ENCODE results near the gene PHYHIPL. TPM values are rescaled to one million over a fixed set of nuclear protein-coding genes. Genes with fewer than 3 reads are reported as not detected.

Gene PHYHIPL
- total RNA-seq, 1 donor from 2014 or later, result 0.17 TPM

- no peak overlapping the region for H3K4me3 ChIP-seq (ENCODE audit: low read depth, low read length)
- no peaks in the 10 kb centered on the region for H3K36me3 ChIP-seq (ENCODE audit: control insufficient read depth, insufficient read depth, low read length)
- H3K27me3 ChIP-seq (ENCODE audit: control insufficient read depth, insufficient read depth, low read length), result no peaks in the 10 kb centered on the region
- TF ChIP-seq CTCF (IDR thresholded peaks at IDR 0.05; ENCODE audit: insufficient read depth, low read length, poor library complexity, severe bottlenecking), result no peak
- DNase-seq (ENCODE audit: low read depth), result no peak
Observed at GRCh38 chr10:59257224-59257623, 80.8 kb downstream of the PHYHIPL start.

GRCh38 chr10:59258890-59259289 is 82.4 kb downstream of the PHYHIPL start:
- Histone ChIP-seq H3K36me3 (ENCODE audit: control insufficient read depth, insufficient read depth, low read length) (no peaks in the 10 kb centered on the region), H3K4me3 (ENCODE audit: low read depth, low read length) (no peak overlapping the region), H3K27me3 (ENCODE audit: control insufficient read depth, insufficient read depth, low read length) (no peaks in the 10 kb centered on the region)
- no peak for TF ChIP-seq CTCF (IDR thresholded peaks at IDR 0.05; ENCODE audit: insufficient read depth, low read length, poor library complexity, severe bottlenecking)
- no peak for DNase-seq (ENCODE audit: low read depth)

GRCh38 chr10:59265141-59265540 is 88.7 kb downstream of the PHYHIPL start:
- Histone ChIP-seq H3K36me3 (ENCODE audit: control insufficient read depth, insufficient read depth, low read length) (no peaks in the 10 kb centered on the region), H3K4me3 (ENCODE audit: low read depth, low read length) (no peak overlapping the region), H3K27me3 (ENCODE audit: control insufficient read depth, insufficient read depth, low read length) (no peaks in the 10 kb centered on the region)
- TF ChIP-seq CTCF (IDR thresholded peaks at IDR 0.05; ENCODE audit: insufficient read depth, low read length, poor library complexity, severe bottlenecking), result no peak
- DNase-seq (ENCODE audit: low read depth), result no peak

GRCh38 chr10:59266321-59266720 is 89.9 kb downstream of the PHYHIPL start:
- Histone ChIP-seq H3K36me3 (ENCODE audit: control insufficient read depth, insufficient read depth, low read length) (no peaks in the 10 kb centered on the region), H3K4me3 (ENCODE audit: low read depth, low read length) (no peak overlapping the region), H3K27me3 (ENCODE audit: control insufficient read depth, insufficient read depth, low read length) (peaks cover 1% of the 10 kb centered on the region)
- TF ChIP-seq CTCF (IDR thresholded peaks at IDR 0.05; ENCODE audit: insufficient read depth, low read length, poor library complexity, severe bottlenecking), result no peak
- no peak for DNase-seq (ENCODE audit: low read depth)

- Histone ChIP-seq H3K27me3 (ENCODE audit: control insufficient read depth, insufficient read depth, low read length) (peaks cover 3% of the 10 kb centered on the region), H3K4me3 (ENCODE audit: low read depth, low read length) (no peak overlapping the region), H3K36me3 (ENCODE audit: control insufficient read depth, insufficient read depth, low read length) (no peaks in the 10 kb centered on the region)
- no peak for TF ChIP-seq CTCF (IDR thresholded peaks at IDR 0.05; ENCODE audit: insufficient read depth, low read length, poor library complexity, severe bottlenecking)
- DNase-seq (ENCODE audit: low read depth), result no peak
Observed at GRCh38 chr10:59268460-59268859, 92.0 kb downstream of the PHYHIPL start.

- peaks cover 3% of the 10 kb centered on the region for H3K27me3 ChIP-seq (ENCODE audit: control insufficient read depth, insufficient read depth, low read length)
Observed at GRCh38 chr10:59269651-59270050, 93.2 kb downstream of the PHYHIPL start.

More at GRCh38 chr10:59269651-59270050, 93.2 kb downstream of the PHYHIPL start:
- no peak overlapping the region for H3K4me3 ChIP-seq (ENCODE audit: low read depth, low read length)
- no peaks in the 10 kb centered on the region for H3K36me3 ChIP-seq (ENCODE audit: control insufficient read depth, insufficient read depth, low read length)
- TF ChIP-seq CTCF (IDR thresholded peaks at IDR 0.05; ENCODE audit: insufficient read depth, low read length, poor library complexity, severe bottlenecking), result no peak
- no peak for DNase-seq (ENCODE audit: low read depth)

Measured in kidney epithelial cell (primary cell).